ENCODE data around the gene IRF2BP1. TPM values are rescaled to one million over a fixed set of nuclear protein-coding genes. Genes with fewer than 3 reads are reported as not detected.
A peak's percentile ranks its signal among the peaks of the same experiment; 100 is the strongest.

Gene IRF2BP1
- total and polyA plus RNA-seq, 2 of the 13 experiments (the other 11 are each of a cell fraction or from before 2014, with no cell fraction given): 4.3 to 14.3 TPM

DNA sequence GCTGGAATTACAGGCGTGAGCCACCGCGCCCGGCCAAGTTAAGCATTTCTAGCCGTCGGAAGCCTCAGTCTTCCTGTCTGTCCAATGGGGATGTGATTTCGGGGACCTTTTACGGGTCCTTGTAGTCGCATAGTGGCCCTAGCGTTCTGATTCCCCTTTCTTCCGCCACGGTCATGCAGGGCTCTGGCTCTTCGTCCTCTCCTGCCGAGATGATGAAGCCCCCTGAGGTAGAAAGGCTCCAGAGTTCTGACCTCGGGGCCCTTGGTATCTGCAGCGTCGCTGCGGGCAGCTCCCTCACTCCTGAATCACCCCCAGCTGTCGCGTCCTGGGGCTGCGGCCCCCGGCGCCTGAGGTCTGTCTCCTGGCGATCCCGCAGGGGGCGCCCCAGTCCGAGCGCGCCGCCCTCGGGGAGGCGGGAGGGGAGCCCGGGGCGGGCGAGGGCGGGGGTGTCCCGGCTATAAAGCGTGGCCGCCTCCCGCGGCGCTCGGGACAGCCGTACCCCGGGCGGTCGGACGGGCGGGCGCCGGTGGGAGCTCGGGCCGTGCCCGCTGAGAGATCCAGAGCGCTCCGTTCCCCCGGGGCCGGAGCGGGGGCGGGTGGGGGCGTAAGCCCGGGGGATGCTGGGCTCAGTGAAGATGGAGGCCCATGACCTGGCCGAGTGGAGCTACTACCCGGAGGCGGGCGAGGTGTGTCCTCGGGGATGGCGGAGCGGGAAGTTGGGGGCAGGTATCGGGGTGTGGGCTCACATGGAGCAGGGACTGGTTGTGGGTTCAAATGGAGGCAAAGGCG, 21.9 kb downstream of the IRF2BP1 start, which contains the start of gene FOXA3 (continued):
- peak; percentile 22; the same call in 1 of the 2 replicates for TF ChIP-seq ARHGAP35 (CRISPR knock-in tag; IDR thresholded peaks at IDR 0.05; ENCODE audit: borderline replicate concordance)
- peak; percentile 50; the same call in 1 of the 2 replicates for TF ChIP-seq SPEN (CRISPR knock-in tag; IDR thresholded peaks at IDR 0.05; ENCODE audit: low read depth)
- TF ChIP-seq NR2C2 (CRISPR knock-in tag; IDR thresholded peaks at IDR 0.05; ENCODE audit: borderline replicate concordance): no peak
- TF ChIP-seq CENPT (CRISPR knock-in tag; IDR thresholded peaks at IDR 0.05; ENCODE audit: low read depth): no peak
- no peak for TF ChIP-seq SRSF9 (IDR thresholded peaks at IDR 0.05; ENCODE audit: borderline replicate concordance, insufficient read depth, low read depth, low read length, poor library complexity, severe bottlenecking)
- 0 out of 2 replicates have a peak, but pooled peaks have one; percentile 10 for TF ChIP-seq HCFC1 (IDR thresholded peaks at IDR 0.05; ENCODE audit: low read depth, low read length)
- no peak for TF ChIP-seq IKZF4 (CRISPR knock-in tag; IDR thresholded peaks at IDR 0.05; ENCODE audit: borderline replicate concordance, low read depth, not compliant biosample characterization)
- TF ChIP-seq KAT8 (CRISPR knock-in tag; IDR thresholded peaks at IDR 0.05): 0 out of 2 replicates have a peak, but pooled peaks have one; percentile 22
- peak; percentile 74; the same call in 1 of the 2 replicates for TF ChIP-seq ERF (CRISPR knock-in tag; IDR thresholded peaks at IDR 0.05)
- TF ChIP-seq ARNTL (CRISPR knock-in tag; IDR thresholded peaks at IDR 0.05): peak; percentile 72
- peak; percentile 29; the same call in 1 of the 2 replicates for TF ChIP-seq ZNF121 (CRISPR knock-in tag; IDR thresholded peaks at IDR 0.05)
- TF ChIP-seq ZNF17 (CRISPR knock-in tag; IDR thresholded peaks at IDR 0.05): no peak
- TF ChIP-seq, protein P1, sequence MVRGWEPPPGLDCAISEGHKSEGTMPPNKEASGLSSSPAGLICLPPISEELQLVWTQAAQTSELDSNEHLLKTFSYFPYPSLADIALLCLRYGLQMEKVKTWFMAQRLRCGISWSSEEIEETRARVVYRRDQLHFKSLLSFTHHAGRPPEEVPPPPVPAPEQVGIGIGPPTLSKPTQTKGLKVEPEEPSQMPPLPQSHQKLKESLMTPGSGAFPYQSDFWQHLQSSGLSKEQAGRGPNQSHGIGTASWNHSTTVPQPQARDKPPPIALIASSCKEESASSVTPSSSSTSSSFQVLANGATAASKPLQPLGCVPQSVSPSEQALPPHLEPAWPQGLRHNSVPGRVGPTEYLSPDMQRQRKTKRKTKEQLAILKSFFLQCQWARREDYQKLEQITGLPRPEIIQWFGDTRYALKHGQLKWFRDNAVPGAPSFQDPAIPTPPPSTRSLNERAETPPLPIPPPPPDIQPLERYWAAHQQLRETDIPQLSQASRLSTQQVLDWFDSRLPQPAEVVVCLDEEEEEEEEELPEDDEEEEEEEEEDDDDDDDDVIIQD (CRISPR knock-in tag; IDR thresholded peaks at IDR 0.05; ENCODE audit: low read depth): peak; percentile 50; the same call in 1 of the 2 replicates
- TF ChIP-seq ZNF275 (CRISPR knock-in tag; IDR thresholded peaks at IDR 0.05; ENCODE audit: borderline replicate concordance): 0 out of 2 replicates have a peak, but pooled peaks have one; percentile 66
- peak; percentile 42 for TF ChIP-seq AGO2 (optimal IDR thresholded peaks at IDR 0.05; ENCODE audit: low read depth, low read length)
- TF ChIP-seq ESRRA (CRISPR knock-in tag; IDR thresholded peaks at IDR 0.05; ENCODE audit: low read depth): peak; percentile 35; the same call in 1 of the 2 replicates
- no peak for TF ChIP-seq ZNF850 (CRISPR knock-in tag; conservative IDR thresholded peaks at IDR 0.05)
- TF ChIP-seq, protein P2, sequence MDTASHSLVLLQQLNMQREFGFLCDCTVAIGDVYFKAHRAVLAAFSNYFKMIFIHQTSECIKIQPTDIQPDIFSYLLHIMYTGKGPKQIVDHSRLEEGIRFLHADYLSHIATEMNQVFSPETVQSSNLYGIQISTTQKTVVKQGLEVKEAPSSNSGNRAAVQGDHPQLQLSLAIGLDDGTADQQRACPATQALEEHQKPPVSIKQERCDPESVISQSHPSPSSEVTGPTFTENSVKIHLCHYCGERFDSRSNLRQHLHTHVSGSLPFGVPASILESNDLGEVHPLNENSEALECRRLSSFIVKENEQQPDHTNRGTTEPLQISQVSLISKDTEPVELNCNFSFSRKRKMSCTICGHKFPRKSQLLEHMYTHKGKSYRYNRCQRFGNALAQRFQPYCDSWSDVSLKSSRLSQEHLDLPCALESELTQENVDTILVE (CRISPR knock-in tag; IDR thresholded peaks at IDR 0.05): peak; percentile 56; the same call in 1 of the 2 replicates
- TF ChIP-seq, protein P3, sequence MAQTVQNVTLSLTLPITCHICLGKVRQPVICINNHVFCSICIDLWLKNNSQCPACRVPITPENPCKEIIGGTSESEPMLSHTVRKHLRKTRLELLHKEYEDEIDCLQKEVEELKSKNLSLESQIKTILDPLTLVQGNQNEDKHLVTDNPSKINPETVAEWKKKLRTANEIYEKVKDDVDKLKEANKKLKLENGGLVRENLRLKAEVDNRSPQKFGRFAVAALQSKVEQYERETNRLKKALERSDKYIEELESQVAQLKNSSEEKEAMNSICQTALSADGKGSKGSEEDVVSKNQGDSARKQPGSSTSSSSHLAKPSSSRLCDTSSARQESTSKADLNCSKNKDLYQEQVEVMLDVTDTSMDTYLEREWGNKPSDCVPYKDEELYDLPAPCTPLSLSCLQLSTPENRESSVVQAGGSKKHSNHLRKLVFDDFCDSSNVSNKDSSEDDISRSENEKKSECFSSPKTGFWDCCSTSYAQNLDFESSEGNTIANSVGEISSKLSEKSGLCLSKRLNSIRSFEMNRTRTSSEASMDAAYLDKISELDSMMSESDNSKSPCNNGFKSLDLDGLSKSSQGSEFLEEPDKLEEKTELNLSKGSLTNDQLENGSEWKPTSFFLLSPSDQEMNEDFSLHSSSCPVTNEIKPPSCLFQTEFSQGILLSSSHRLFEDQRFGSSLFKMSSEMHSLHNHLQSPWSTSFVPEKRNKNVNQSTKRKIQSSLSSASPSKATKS (CRISPR knock-in tag; IDR thresholded peaks at IDR 0.05): no peak
- TF ChIP-seq, protein P4, sequence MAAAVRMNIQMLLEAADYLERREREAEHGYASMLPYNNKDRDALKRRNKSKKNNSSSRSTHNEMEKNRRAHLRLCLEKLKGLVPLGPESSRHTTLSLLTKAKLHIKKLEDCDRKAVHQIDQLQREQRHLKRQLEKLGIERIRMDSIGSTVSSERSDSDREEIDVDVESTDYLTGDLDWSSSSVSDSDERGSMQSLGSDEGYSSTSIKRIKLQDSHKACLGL (CRISPR knock-in tag; IDR thresholded peaks at IDR 0.05): peak; percentile 69

Data from HepG2 (cell line).